NCI-H2081 (cell line): ENCODE results near the gene SIRT7.

Source experiments
- DNase-seq, 2 experiments: peaks; one replicate each; lab custom pipeline; 2025; lab: John Stamatoyannopoulos, UW

Gene SIRT7

GRCh38 chr17:81865358-81865732 is 52.6 kb downstream of the SIRT7 start:
- no peak for DNase-seq

GRCh38 chr17:81863833-81864768 is 53.9 kb downstream of the SIRT7 start:
- no peak for DNase-seq

GRCh38 chr17:81863123-81863675 is 54.8 kb downstream of the SIRT7 start:
- no peak for DNase-seq
